ENCODE measurements around the gene CPNE4.

The CPNE4 gene

DNA sequence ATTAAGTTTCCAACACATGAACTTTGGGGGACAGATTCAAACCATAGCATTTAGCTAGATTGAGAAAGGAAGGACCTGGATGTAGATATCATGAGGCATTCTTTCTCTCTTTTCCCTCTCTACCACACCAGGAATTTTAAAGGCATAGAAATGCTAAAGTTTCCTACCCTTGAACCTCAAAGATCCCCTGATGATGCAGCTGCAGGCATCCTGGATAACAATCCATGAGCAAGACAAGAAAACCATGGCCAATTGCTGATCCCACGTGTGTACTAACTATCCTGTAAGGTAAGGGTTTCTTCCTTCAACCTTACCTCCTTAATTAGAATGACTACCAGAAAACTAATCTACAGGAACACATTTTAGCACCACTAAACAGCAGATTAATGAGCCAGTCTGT lies 36.8 kb downstream of the CPNE4 start:
- Histone ChIP-seq H3K9ac (ENCODE audit: low read length) (no peak overlapping the region), H3K4me3 (ENCODE audit: low read depth, low read length, poor library complexity, severe bottlenecking) (no peak overlapping the region), H3K36me3 (ENCODE audit: insufficient read depth, low read length) (no peaks in the 10 kb centered on the region), H3K4me2 (ENCODE audit: low read length) (no peak overlapping the region), H3K79me2 (ENCODE audit: insufficient read depth, low read length) (no peaks in the 10 kb centered on the region), H3K4me1 (ENCODE audit: insufficient read depth, low read length, severe bottlenecking) (no peaks in the 10 kb centered on the region), H3K9me3 (ENCODE audit: low read length) (no peaks in the 10 kb centered on the region), H4K20me1 (ENCODE audit: insufficient read depth, low read length) (no peaks in the 10 kb centered on the region), H2AFZ (ENCODE audit: low read length) (no peak overlapping the region), H3K27me3 (ENCODE audit: insufficient read depth, low read length) (no peaks in the 10 kb centered on the region), H3K9me2 (ENCODE audit: low read depth, low read length) (no peaks in the 10 kb centered on the region), H3K27ac (ENCODE audit: low read depth, low read length, poor library complexity, severe bottlenecking) (no peak overlapping the region), H3F3A (ENCODE audit: insufficient read depth, low read length) (no peaks in the 10 kb centered on the region)
- TF ChIP-seq CTCF (IDR thresholded peaks at IDR 0.05; ENCODE audit: low read length), result no peak
- no peak for TF ChIP-seq EZH2 (IDR thresholded peaks at IDR 0.05; ENCODE audit: borderline replicate concordance, low read length)

DNA sequence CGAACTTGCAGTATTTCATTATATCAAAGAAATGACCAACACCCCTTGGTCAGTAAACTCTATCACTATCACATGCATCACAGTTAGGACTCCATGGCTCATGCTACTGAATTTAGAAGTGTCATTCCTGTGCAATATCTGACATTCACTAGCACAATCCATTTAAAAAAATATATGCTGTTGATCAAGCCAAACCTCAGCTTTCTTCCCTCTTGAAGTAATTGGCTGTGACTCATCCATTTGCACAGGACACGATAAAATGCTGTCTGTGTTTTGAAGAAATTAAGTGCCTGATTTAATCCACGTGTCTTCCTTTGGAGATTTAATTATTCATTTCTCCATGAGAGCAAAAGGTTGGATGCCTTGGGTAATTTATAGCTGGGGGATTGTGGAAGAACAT lies 38.9 kb downstream of the CPNE4 start:
- no peak overlapping the region for H2AFZ ChIP-seq (ENCODE audit: low read length)
- no peak overlapping the region for H3K9ac ChIP-seq (ENCODE audit: low read length)
- TF ChIP-seq EZH2 (IDR thresholded peaks at IDR 0.05; ENCODE audit: borderline replicate concordance, low read length) (no peak), CTCF (IDR thresholded peaks at IDR 0.05; ENCODE audit: low read length) (no peak)
- H4K20me1 ChIP-seq (ENCODE audit: insufficient read depth, low read length), result no peaks in the 10 kb centered on the region
- H3K9me2 ChIP-seq (ENCODE audit: low read depth, low read length), result no peaks in the 10 kb centered on the region
- H3K36me3 ChIP-seq (ENCODE audit: insufficient read depth, low read length), result no peaks in the 10 kb centered on the region
- no peaks in the 10 kb centered on the region for H3F3A ChIP-seq (ENCODE audit: insufficient read depth, low read length)
- no peaks in the 10 kb centered on the region for H3K4me1 ChIP-seq (ENCODE audit: insufficient read depth, low read length, severe bottlenecking)
- H3K4me3 ChIP-seq (ENCODE audit: low read depth, low read length, poor library complexity, severe bottlenecking), result no peak overlapping the region
- no peak overlapping the region for H3K4me2 ChIP-seq (ENCODE audit: low read length)
- no peak overlapping the region for H3K27ac ChIP-seq (ENCODE audit: low read depth, low read length, poor library complexity, severe bottlenecking)
- no peaks in the 10 kb centered on the region for H3K9me3 ChIP-seq (ENCODE audit: low read length)
- H3K79me2 ChIP-seq (ENCODE audit: insufficient read depth, low read length), result no peaks in the 10 kb centered on the region
- no peaks in the 10 kb centered on the region for H3K27me3 ChIP-seq (ENCODE audit: insufficient read depth, low read length)

GRCh38 chr3:131989318-131989717 lies 45.5 kb downstream of the CPNE4 start:
- Histone ChIP-seq H3K79me2 (ENCODE audit: insufficient read depth, low read length) (no peaks in the 10 kb centered on the region), H4K20me1 (ENCODE audit: insufficient read depth, low read length) (no peaks in the 10 kb centered on the region), H3K9me3 (ENCODE audit: low read length) (no peaks in the 10 kb centered on the region), H3K27me3 (ENCODE audit: insufficient read depth, low read length) (no peaks in the 10 kb centered on the region), H3K36me3 (ENCODE audit: insufficient read depth, low read length) (no peaks in the 10 kb centered on the region), H3K4me3 (ENCODE audit: low read depth, low read length, poor library complexity, severe bottlenecking) (no peak overlapping the region), H3K4me2 (ENCODE audit: low read length) (no peak overlapping the region), H3K9ac (ENCODE audit: low read length) (no peak overlapping the region), H2AFZ (ENCODE audit: low read length) (no peak overlapping the region), H3K9me2 (ENCODE audit: low read depth, low read length) (no peaks in the 10 kb centered on the region), H3K27ac (ENCODE audit: low read depth, low read length, poor library complexity, severe bottlenecking) (no peak overlapping the region), H3K4me1 (ENCODE audit: insufficient read depth, low read length, severe bottlenecking) (no peaks in the 10 kb centered on the region), H3F3A (ENCODE audit: insufficient read depth, low read length) (no peaks in the 10 kb centered on the region)
- no peak for TF ChIP-seq CTCF (IDR thresholded peaks at IDR 0.05; ENCODE audit: low read length)
- TF ChIP-seq EZH2 (IDR thresholded peaks at IDR 0.05; ENCODE audit: borderline replicate concordance, low read length), result no peak

Measured in OCI-LY1 (cell line).